H9 (cell line): ENCODE data around the gene ESPNL. TPM values are rescaled to one million over a fixed set of nuclear protein-coding genes. Genes with fewer than 3 reads are reported as not detected.

Experiments
- DNase-seq: peaks from one replicate; pipeline ENCODE4 v3.0.0-alpha.2; 2017
- H2AFZ ChIP-seq: one replicate; pipeline ENCODE4 v1.6.1; 2013; ENCODE audit warnings: mild to moderate bottlenecking, low read length, control low read depth, moderate library complexity
- H2AK5ac ChIP-seq: 2 replicates; pipeline ENCODE4 v1.6.1; 2013; ENCODE audit warnings: low read length, control low read depth, mixed read lengths; ENCODE audit not compliant: insufficient read length
- H2BK120ac ChIP-seq: one replicate; pipeline ENCODE4 v1.6.1; 2013; ENCODE audit warnings: low read depth, mild to moderate bottlenecking, low read length, control low read depth, inconsistent platforms; ENCODE audit not compliant: poor library complexity, severe bottlenecking
- H2BK12ac ChIP-seq: 2 replicates; pipeline ENCODE4 v1.6.1; 2013; ENCODE audit warnings: low read length, control low read depth, mixed read lengths, low read depth; ENCODE audit not compliant: insufficient read length
- H2BK15ac ChIP-seq: 2 replicates; pipeline ENCODE4 v1.6.1; 2013; ENCODE audit warnings: low read depth, low read length, control low read depth
- H2BK20ac ChIP-seq: one replicate; pipeline ENCODE4 v1.6.1; 2013; ENCODE audit warnings: low read depth, mild to moderate bottlenecking, low read length, control low read depth, inconsistent platforms; ENCODE audit not compliant: poor library complexity, severe bottlenecking
- H2BK5ac ChIP-seq: 2 replicates; pipeline ENCODE4 v1.6.1; 2013; ENCODE audit warnings: low read length, control low read depth, mixed read lengths; ENCODE audit not compliant: insufficient read length
- H3K14ac ChIP-seq: 2 replicates; pipeline ENCODE4 v1.6.1; 2013; ENCODE audit warnings: low read length, control low read depth; ENCODE audit not compliant: insufficient read depth
- H3K18ac ChIP-seq: 2 replicates; pipeline ENCODE4 v1.6.1; 2013; ENCODE audit warnings: low read depth, mild to moderate bottlenecking, mixed read lengths, low read length, control low read depth; ENCODE audit not compliant: insufficient read length
- H3K23ac ChIP-seq: 2 replicates; pipeline ENCODE4 v1.6.1; 2013; ENCODE audit warnings: low read length, control low read depth, mixed read lengths, low read depth; ENCODE audit not compliant: insufficient read length
- H3K23me2 ChIP-seq: 2 replicates; pipeline ENCODE4 v1.6.1; 2013; ENCODE audit warnings: low read depth, mild to moderate bottlenecking, mixed read lengths, low read length, control low read depth; ENCODE audit not compliant: insufficient read length, poor library complexity, severe bottlenecking
- H3K27ac ChIP-seq: 2 replicates; pipeline ENCODE4 v1.5.1; 2013; ENCODE audit warnings: low read length, control low read depth, mixed read lengths, low read depth; ENCODE audit not compliant: insufficient read length
- H3K27me3 ChIP-seq: 2 replicates; pipeline ENCODE4 v1.6.1; 2013; ENCODE audit warnings: low read length, control low read depth, inconsistent platforms; ENCODE audit not compliant: insufficient read depth
- H3K4ac ChIP-seq: 2 replicates; pipeline ENCODE4 v1.6.1; 2013; ENCODE audit warnings: low read depth, mild to moderate bottlenecking, control low read depth, inconsistent platforms, low read length, moderate library complexity
- H3K4me1 ChIP-seq: 2 replicates; pipeline ENCODE4 v1.6.1; 2013; ENCODE audit warnings: low read length, control low read depth, inconsistent platforms; ENCODE audit not compliant: insufficient read depth
- H3K4me2 ChIP-seq: 2 replicates; pipeline ENCODE4 v1.6.1; 2013; ENCODE audit warnings: low read length, control low read depth, mixed read lengths; ENCODE audit not compliant: insufficient read length, insufficient read depth
- H3K56ac ChIP-seq: 2 replicates; pipeline ENCODE4 v1.6.1; 2013; ENCODE audit warnings: low read depth, mild to moderate bottlenecking, mixed read lengths, low read length, control low read depth; ENCODE audit not compliant: insufficient read length
- H3K79me1 ChIP-seq: 2 replicates; pipeline ENCODE4 v1.6.1; 2013; ENCODE audit warnings: low read depth, mild to moderate bottlenecking, moderate library complexity, low read length, control low read depth, inconsistent platforms; ENCODE audit not compliant: insufficient read depth, poor library complexity, severe bottlenecking
- H3K79me2 ChIP-seq: 2 replicates; pipeline ENCODE4 v1.6.1; 2013; ENCODE audit warnings: low read length, control low read depth, inconsistent platforms; ENCODE audit not compliant: insufficient read depth
- H3K9ac ChIP-seq: 2 replicates; pipeline ENCODE4 v1.6.1; 2013; ENCODE audit warnings: low read length, control low read depth, mixed read lengths; ENCODE audit not compliant: insufficient read length; ENCODE audit errors: extremely low read depth
- H3K9me3 ChIP-seq: one replicate; pipeline ENCODE4 v1.6.1; 2013; ENCODE audit warnings: low read depth, low read length, inconsistent platforms; ENCODE audit not compliant: control insufficient read depth
- H3T11ph ChIP-seq: one replicate; pipeline ENCODE4 v1.6.1; 2013; ENCODE audit warnings: mild to moderate bottlenecking, low read length, control low read depth, inconsistent platforms
- H4K20me1 ChIP-seq: one replicate; pipeline ENCODE4 v1.6.1; 2013; ENCODE audit not compliant: control insufficient read depth, insufficient read length, insufficient read depth
- H4K5ac ChIP-seq: 2 replicates; pipeline ENCODE4 v1.6.1; 2013; ENCODE audit warnings: low read depth, mild to moderate bottlenecking, mixed read lengths, low read length, control low read depth; ENCODE audit not compliant: insufficient read length
- H4K8ac ChIP-seq: replicated peaks from 2 replicates; pipeline ENCODE4 v1.6.1; 2013; ENCODE audit warnings: low read length, control low read depth, mixed read lengths, low read depth; ENCODE audit not compliant: insufficient read length
- H4K91ac ChIP-seq: 2 replicates; pipeline ENCODE4 v1.6.1; 2013; ENCODE audit warnings: low read depth, mild to moderate bottlenecking, moderate library complexity, mixed read lengths, low read length, control low read depth; ENCODE audit not compliant: insufficient read length
- H3K27ac Mint-ChIP-seq, 3 experiments: 2 replicates in 2 of 3; 3 replicates in 1 of 3; pipeline ENCODE4 v1.8.0; 2020 to 2021; ENCODE audit warnings: mixed read lengths in 3 of 3, mild to moderate bottlenecking in 1 of 3, moderate library complexity in 1 of 3
- H3K27me3 Mint-ChIP-seq: 2 replicates; pipeline ENCODE4 v1.8.0; 2021; ENCODE audit warnings: low read depth, mild to moderate bottlenecking, moderate library complexity, mixed read lengths
- H3K36me3 Mint-ChIP-seq, 3 experiments: 2 replicates in 2 of 3; 3 replicates in 1 of 3; pipeline ENCODE4 v1.8.0; 2020 to 2021; ENCODE audit warnings: low read depth in 3 of 3, mixed read lengths in 3 of 3; ENCODE audit not compliant: insufficient read depth in 1 of 3
- H3K4me1 Mint-ChIP-seq, 2 experiments: 2 replicates each; pipeline ENCODE4 v1.8.0; 2020; ENCODE audit warnings: mixed read lengths in 2 of 2
- H3K4me3 Mint-ChIP-seq, 2 experiments: 2 replicates in 1 of 2; 3 replicates in 1 of 2; pipeline ENCODE4 v1.8.0; 2020 to 2021; ENCODE audit warnings: mild to moderate bottlenecking in 2 of 2, mixed read lengths in 2 of 2, moderate library complexity in 1 of 2
- H3K9me3 Mint-ChIP-seq, 2 experiments: 2 replicates in 1 of 2; 3 replicates in 1 of 2; pipeline ENCODE4 v1.8.0; 2020; ENCODE audit warnings: mild to moderate bottlenecking in 2 of 2, mixed read lengths in 2 of 2, moderate library complexity in 1 of 2
- WGBS: extraction: QIAGEN DNeasy Blood & Tissue Kit; methylation state at CpG from one replicate; pipeline ENCODE4 v1.1.7; 2013; ENCODE audit warnings: missing lambda C conversion rate, low lambda C conversion rate, mixed read lengths; ENCODE audit not compliant: insufficient read length; ENCODE audit errors: extremely low coverage; 5-methylcytosine and 5-hydroxymethylcytosine counted together
- total RNA-seq: library from RNA; stranded (reverse); gene quantifications from 2 replicates; pipeline ENCODE4 v1.2.1, GENCODE V29; 2021
- TF ChIP-seq, protein P1 (sequence below): fragments of 200-600 bp; sonication (generic); conservative IDR thresholded peaks from 3 replicates; pipeline ENCODE4 v1.8.0; 2021; ENCODE audit warnings: antibody characterized with exemption, mild to moderate bottlenecking

The ESPNL gene
- total RNA-seq, 1 experiment from 2014 or later: 0.17 TPM

DNA sequence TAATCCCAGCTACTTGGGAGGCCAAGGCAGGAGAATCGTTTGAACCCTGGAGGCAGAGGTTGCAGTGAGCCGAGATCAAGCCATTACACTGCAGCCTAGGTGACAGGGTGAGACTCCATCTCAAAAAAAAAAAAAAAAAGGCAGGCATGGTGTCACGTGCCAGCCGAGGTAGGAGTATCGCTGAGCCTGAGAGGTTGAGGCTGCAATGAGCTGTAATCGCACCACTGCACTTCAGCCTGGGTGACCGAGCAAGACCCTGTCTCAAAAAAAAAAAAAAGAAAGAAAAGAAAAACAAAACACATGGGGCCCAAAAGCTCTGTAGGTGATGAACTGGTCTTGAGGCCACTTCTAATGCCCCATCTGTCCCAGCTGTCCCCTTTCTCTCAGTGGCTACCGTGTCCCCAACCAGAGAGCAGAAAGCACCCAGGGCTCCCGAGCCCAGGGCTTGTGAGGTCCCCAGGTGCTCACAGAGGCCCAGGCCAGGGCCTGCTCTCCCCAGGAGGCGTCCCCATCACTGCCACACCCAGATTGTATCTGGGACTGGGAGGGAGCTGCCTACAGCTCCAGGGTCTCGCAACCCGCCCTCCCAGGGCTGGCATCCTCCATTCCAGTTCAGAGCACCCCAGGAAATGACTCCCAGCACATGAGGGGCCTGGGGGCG, 46.9 kb downstream of the ESPNL start:
- Histone ChIP-seq H4K5ac (no peak overlapping the region), H3T11ph (no peak overlapping the region), H3K4ac (no peak overlapping the region), H3K27ac (no peak overlapping the region), H3K56ac (no peak overlapping the region), H3K18ac (no peak overlapping the region), H2AFZ (no peak overlapping the region), H2BK20ac (no peak overlapping the region), H2BK5ac (no peak overlapping the region), H2BK15ac (no peak overlapping the region), H3K27me3 (no peaks in the 10 kb centered on the region), H3K4me2 (no peak overlapping the region), H2BK12ac (no peak overlapping the region), H3K14ac (no peak overlapping the region), H2AK5ac (no peak overlapping the region), H2BK120ac (no peak overlapping the region), H3K4me1 (no peaks in the 10 kb centered on the region), H4K8ac (no peak overlapping the region), H4K91ac (no peak overlapping the region), H3K79me2 (no peaks in the 10 kb centered on the region), H3K9ac (no peak overlapping the region), H3K23me2 (no peaks in the 10 kb centered on the region), H3K9me3 (no peaks in the 10 kb centered on the region), H4K20me1 (no peaks in the 10 kb centered on the region), H3K79me1 (no peaks in the 10 kb centered on the region), H3K23ac (no peak overlapping the region)
- WGBS: no CpG with 5 or more reads among the region's 13 CpGs
- H3K27ac Mint-ChIP-seq: no peak overlapping the region; a peak in 1 of 7 replicates
- TF ChIP-seq, protein P1, sequence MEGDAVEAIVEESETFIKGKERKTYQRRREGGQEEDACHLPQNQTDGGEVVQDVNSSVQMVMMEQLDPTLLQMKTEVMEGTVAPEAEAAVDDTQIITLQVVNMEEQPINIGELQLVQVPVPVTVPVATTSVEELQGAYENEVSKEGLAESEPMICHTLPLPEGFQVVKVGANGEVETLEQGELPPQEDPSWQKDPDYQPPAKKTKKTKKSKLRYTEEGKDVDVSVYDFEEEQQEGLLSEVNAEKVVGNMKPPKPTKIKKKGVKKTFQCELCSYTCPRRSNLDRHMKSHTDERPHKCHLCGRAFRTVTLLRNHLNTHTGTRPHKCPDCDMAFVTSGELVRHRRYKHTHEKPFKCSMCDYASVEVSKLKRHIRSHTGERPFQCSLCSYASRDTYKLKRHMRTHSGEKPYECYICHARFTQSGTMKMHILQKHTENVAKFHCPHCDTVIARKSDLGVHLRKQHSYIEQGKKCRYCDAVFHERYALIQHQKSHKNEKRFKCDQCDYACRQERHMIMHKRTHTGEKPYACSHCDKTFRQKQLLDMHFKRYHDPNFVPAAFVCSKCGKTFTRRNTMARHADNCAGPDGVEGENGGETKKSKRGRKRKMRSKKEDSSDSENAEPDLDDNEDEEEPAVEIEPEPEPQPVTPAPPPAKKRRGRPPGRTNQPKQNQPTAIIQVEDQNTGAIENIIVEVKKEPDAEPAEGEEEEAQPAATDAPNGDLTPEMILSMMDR: no peak
- H3K4me3 Mint-ChIP-seq: no peak overlapping the region
- no peak for DNase-seq
- H3K36me3 Mint-ChIP-seq: no peaks in the 10 kb centered on the region
- H3K27me3 Mint-ChIP-seq: no peaks in the 10 kb centered on the region
- H3K9me3 Mint-ChIP-seq: no peaks in the 10 kb centered on the region
- peaks cover 4 to 6% of the 10 kb centered on the region in 2 experiments for H3K4me1 Mint-ChIP-seq
